HEK293 (cell line): ENCODE measurements around the gene MIA3.

ENCODE experiments used
- GLIS1 ChIP-seq: fragments of 450-650 bp; formaldehyde crosslinking; IDR thresholded peaks from 2 replicates; pipeline ENCODE4 v1.5.1; 2016; ENCODE audit warnings: missing biosample characterization, missing genetic modification characterization
- KLF16 ChIP-seq: fragments of 450-650 bp; formaldehyde crosslinking; IDR thresholded peaks from 2 replicates; pipeline ENCODE4 v1.5.1; 2017; ENCODE audit warnings: missing biosample characterization, missing genetic modification characterization
- KLF9 ChIP-seq: fragments of 450-650 bp; formaldehyde crosslinking; IDR thresholded peaks from 2 replicates; pipeline ENCODE4 v1.5.1; 2016; ENCODE audit warnings: missing biosample characterization, missing genetic modification characterization, low read depth
- RBAK ChIP-seq: fragments of 450-650 bp; formaldehyde crosslinking; IDR thresholded peaks from 2 replicates; pipeline ENCODE4 v1.5.1; 2016; ENCODE audit warnings: missing biosample characterization, missing genetic modification characterization
- REPIN1 ChIP-seq: fragments of 450-650 bp; formaldehyde crosslinking; IDR thresholded peaks from 2 replicates; pipeline ENCODE4 v1.5.1; 2017; ENCODE audit warnings: missing biosample characterization, missing genetic modification characterization, low read depth
- SCRT2 ChIP-seq: fragments of 450-650 bp; formaldehyde crosslinking; IDR thresholded peaks from 2 replicates; pipeline ENCODE4 v1.5.1; 2016; ENCODE audit warnings: missing biosample characterization, missing genetic modification characterization
- SETDB1 ChIP-seq: IDR thresholded peaks from one replicate; pipeline ENCODE4 v1.6.1; 2017; ENCODE audit warnings: mild to moderate bottlenecking, low read length, moderate library complexity, mixed read lengths; ENCODE audit not compliant: insufficient read length
- YY2 ChIP-seq: fragments of 450-650 bp; formaldehyde crosslinking; IDR thresholded peaks from 2 replicates; pipeline ENCODE4 v1.5.1; 2016; ENCODE audit warnings: missing biosample characterization, missing genetic modification characterization
- ZBTB21 ChIP-seq: fragments of 450-650 bp; formaldehyde crosslinking; IDR thresholded peaks from 2 replicates; pipeline ENCODE4 v1.5.1; 2017; ENCODE audit warnings: missing biosample characterization, missing genetic modification characterization
- ZFHX2 ChIP-seq: fragments of 450-650 bp; formaldehyde crosslinking; conservative IDR thresholded peaks from 2 replicates; pipeline ENCODE4 v1.5.1; 2016; ENCODE audit warnings: missing biosample characterization, missing genetic modification characterization
- ZFP3 ChIP-seq: fragments of 450-650 bp; formaldehyde crosslinking; IDR thresholded peaks from 2 replicates; pipeline ENCODE4 v1.5.1; 2016; ENCODE audit warnings: low read depth, missing biosample characterization, missing genetic modification characterization
- ZNF138 ChIP-seq: fragments of 450-650 bp; formaldehyde crosslinking; IDR thresholded peaks from 2 replicates; pipeline ENCODE4 v1.5.1; 2016; ENCODE audit warnings: missing biosample characterization, missing genetic modification characterization, borderline replicate concordance
- ZNF146 ChIP-seq: fragments of 450-650 bp; formaldehyde crosslinking; IDR thresholded peaks from 2 replicates; pipeline ENCODE4 v1.5.1; 2016; ENCODE audit warnings: missing biosample characterization, missing genetic modification characterization
- ZNF184 ChIP-seq: fragments of 450-650 bp; IDR thresholded peaks from 2 replicates; pipeline ENCODE4 v1.5.1; 2018; ENCODE audit warnings: missing biosample characterization, mild to moderate bottlenecking, missing genetic modification characterization
- ZNF202 ChIP-seq: fragments of 450-650 bp; formaldehyde crosslinking; IDR thresholded peaks from 2 replicates; pipeline ENCODE4 v1.5.1; 2016; ENCODE audit warnings: missing biosample characterization, missing genetic modification characterization, borderline replicate concordance
- ZNF211 ChIP-seq: fragments of 450-650 bp; formaldehyde crosslinking; IDR thresholded peaks from 2 replicates; pipeline ENCODE4 v1.5.1; 2016; ENCODE audit warnings: low read depth, missing biosample characterization, missing genetic modification characterization
- ZNF292 ChIP-seq: fragments of 450-650 bp; formaldehyde crosslinking; IDR thresholded peaks from 2 replicates; pipeline ENCODE4 v1.5.1; 2016; ENCODE audit warnings: low read depth, missing biosample characterization, missing genetic modification characterization, borderline replicate concordance
- ZNF37A ChIP-seq: fragments of 450-650 bp; IDR thresholded peaks from 2 replicates; pipeline ENCODE4 v1.5.1; 2018; ENCODE audit warnings: missing biosample characterization, missing genetic modification characterization
- ZNF423 ChIP-seq: fragments of 450-650 bp; formaldehyde crosslinking; IDR thresholded peaks from 2 replicates; pipeline ENCODE4 v1.5.1; 2016; ENCODE audit warnings: missing biosample characterization, missing genetic modification characterization
- ZNF529 ChIP-seq: fragments of 450-650 bp; formaldehyde crosslinking; IDR thresholded peaks from 2 replicates; pipeline ENCODE4 v1.5.1; 2017; ENCODE audit warnings: missing genetic modification characterization, missing biosample characterization; ENCODE audit not compliant: insufficient replicate concordance
- ZNF585B ChIP-seq: fragments of 450-650 bp; formaldehyde crosslinking; IDR thresholded peaks from 2 replicates; pipeline ENCODE4 v1.5.1; 2016; ENCODE audit warnings: missing biosample characterization, missing genetic modification characterization
- ZNF600 ChIP-seq: fragments of 450-650 bp; formaldehyde crosslinking; IDR thresholded peaks from 2 replicates; pipeline ENCODE4 v1.5.1; 2016; ENCODE audit warnings: missing biosample characterization, missing genetic modification characterization
- ZNF654 ChIP-seq: fragments of 450-650 bp; formaldehyde crosslinking; IDR thresholded peaks from 2 replicates; pipeline ENCODE4 v1.5.1; 2016; ENCODE audit warnings: low read depth, missing biosample characterization, missing genetic modification characterization
- ZNF843 ChIP-seq: fragments of 450-650 bp; formaldehyde crosslinking; IDR thresholded peaks from 2 replicates; pipeline ENCODE4 v1.5.1; 2016; ENCODE audit warnings: missing biosample characterization, missing genetic modification characterization
- ZSCAN23 ChIP-seq: fragments of 450-650 bp; formaldehyde crosslinking; IDR thresholded peaks from 2 replicates; pipeline ENCODE4 v1.5.1; 2016; ENCODE audit warnings: missing biosample characterization, missing genetic modification characterization
- TF ChIP-seq, protein P1 (sequence below): fragments of 450-650 bp; formaldehyde crosslinking; IDR thresholded peaks from 2 replicates; pipeline ENCODE4 v1.5.1; 2016; ENCODE audit warnings: missing biosample characterization, missing genetic modification characterization
- TF ChIP-seq, protein P2 (sequence below): fragments of 450-650 bp; formaldehyde crosslinking; IDR thresholded peaks from 2 replicates; pipeline ENCODE4 v1.5.1; 2017; ENCODE audit warnings: missing biosample characterization, mild to moderate bottlenecking, missing genetic modification characterization, moderate library complexity
- TF ChIP-seq, protein P3 (sequence below): fragments of 450-650 bp; formaldehyde crosslinking; IDR thresholded peaks from 2 replicates; pipeline ENCODE4 v1.5.1; 2017; ENCODE audit warnings: missing biosample characterization, missing genetic modification characterization
- TF ChIP-seq, protein P4 (sequence below): fragments of 450-650 bp; formaldehyde crosslinking; IDR thresholded peaks from 2 replicates; pipeline ENCODE4 v1.5.1; 2016; ENCODE audit warnings: missing biosample characterization, missing genetic modification characterization, low read depth
- TF ChIP-seq, protein P5 (sequence below): fragments of 450-650 bp; formaldehyde crosslinking; IDR thresholded peaks from 2 replicates; pipeline ENCODE4 v1.5.1; 2016; ENCODE audit warnings: missing biosample characterization, missing genetic modification characterization, borderline replicate concordance

The MIA3 gene

GRCh38 chr1:222643938-222644635, 26.2 kb downstream of the MIA3 start (continued):
- TF ChIP-seq ZNF184 (tag by site-specific recombination), result no peak
- TF ChIP-seq KLF16 (tag by site-specific recombination), result peak; percentile 39; the same call in 1 of the 2 replicates
- no peak for TF ChIP-seq ZNF843 (tag by site-specific recombination)
- no peak for TF ChIP-seq ZNF585B
- no peak for TF ChIP-seq RBAK (tag by site-specific recombination)
- no peak for TF ChIP-seq ZNF654
- TF ChIP-seq, protein P1, sequence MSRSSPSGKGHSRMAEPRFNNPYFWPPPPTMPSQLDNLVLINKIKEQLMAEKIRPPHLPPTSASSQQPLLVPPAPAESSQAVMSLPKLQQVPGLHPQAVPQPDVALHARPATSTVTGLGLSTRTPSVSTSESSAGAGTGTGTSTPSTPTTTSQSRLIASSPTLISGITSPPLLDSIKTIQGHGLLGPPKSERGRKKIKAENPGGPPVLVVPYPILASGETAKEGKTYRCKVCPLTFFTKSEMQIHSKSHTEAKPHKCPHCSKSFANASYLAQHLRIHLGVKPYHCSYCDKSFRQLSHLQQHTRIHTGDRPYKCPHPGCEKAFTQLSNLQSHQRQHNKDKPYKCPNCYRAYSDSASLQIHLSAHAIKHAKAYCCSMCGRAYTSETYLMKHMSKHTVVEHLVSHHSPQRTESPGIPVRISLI (tag by site-specific recombination), result no peak
- TF ChIP-seq SCRT2 (tag by site-specific recombination), result no peak
- no peak for TF ChIP-seq ZSCAN23 (tag by site-specific recombination)
- TF ChIP-seq ZNF600 (tag by site-specific recombination), result no peak
- TF ChIP-seq, protein P2, sequence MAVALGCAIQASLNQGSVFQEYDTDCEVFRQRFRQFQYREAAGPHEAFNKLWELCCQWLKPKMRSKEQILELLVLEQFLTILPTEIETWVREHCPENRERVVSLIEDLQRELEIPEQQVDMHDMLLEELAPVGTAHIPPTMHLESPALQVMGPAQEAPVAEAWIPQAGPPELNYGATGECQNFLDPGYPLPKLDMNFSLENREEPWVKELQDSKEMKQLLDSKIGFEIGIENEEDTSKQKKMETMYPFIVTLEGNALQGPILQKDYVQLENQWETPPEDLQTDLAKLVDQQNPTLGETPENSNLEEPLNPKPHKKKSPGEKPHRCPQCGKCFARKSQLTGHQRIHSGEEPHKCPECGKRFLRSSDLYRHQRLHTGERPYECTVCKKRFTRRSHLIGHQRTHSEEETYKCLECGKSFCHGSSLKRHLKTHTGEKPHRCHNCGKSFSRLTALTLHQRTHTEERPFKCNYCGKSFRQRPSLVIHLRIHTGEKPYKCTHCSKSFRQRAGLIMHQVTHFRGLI (tag by site-specific recombination), result no peak
- no peak for TF ChIP-seq ZNF138 (tag by site-specific recombination)
- no peak for TF ChIP-seq ZNF423 (tag by site-specific recombination)
- TF ChIP-seq, protein P3, sequence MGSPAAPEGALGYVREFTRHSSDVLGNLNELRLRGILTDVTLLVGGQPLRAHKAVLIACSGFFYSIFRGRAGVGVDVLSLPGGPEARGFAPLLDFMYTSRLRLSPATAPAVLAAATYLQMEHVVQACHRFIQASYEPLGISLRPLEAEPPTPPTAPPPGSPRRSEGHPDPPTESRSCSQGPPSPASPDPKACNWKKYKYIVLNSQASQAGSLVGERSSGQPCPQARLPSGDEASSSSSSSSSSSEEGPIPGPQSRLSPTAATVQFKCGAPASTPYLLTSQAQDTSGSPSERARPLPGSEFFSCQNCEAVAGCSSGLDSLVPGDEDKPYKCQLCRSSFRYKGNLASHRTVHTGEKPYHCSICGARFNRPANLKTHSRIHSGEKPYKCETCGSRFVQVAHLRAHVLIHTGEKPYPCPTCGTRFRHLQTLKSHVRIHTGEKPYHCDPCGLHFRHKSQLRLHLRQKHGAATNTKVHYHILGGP (tag by site-specific recombination), result no peak
- TF ChIP-seq GLIS1 (tag by site-specific recombination), result no peak
- no peak for TF ChIP-seq ZNF202
- no peak for TF ChIP-seq ZNF211 (tag by site-specific recombination)
- peak; percentile 71 for TF ChIP-seq ZBTB21 (tag by site-specific recombination)
- peak; percentile 89 for TF ChIP-seq ZFHX2 (tag by site-specific recombination)
- TF ChIP-seq REPIN1 (tag by site-specific recombination), result no peak
- TF ChIP-seq ZNF529 (tag by site-specific recombination), result no peak
- TF ChIP-seq ZNF146, result no peak
- TF ChIP-seq ZNF37A (tag by site-specific recombination), result no peak
- TF ChIP-seq SETDB1, result no peak
- TF ChIP-seq, protein P4, sequence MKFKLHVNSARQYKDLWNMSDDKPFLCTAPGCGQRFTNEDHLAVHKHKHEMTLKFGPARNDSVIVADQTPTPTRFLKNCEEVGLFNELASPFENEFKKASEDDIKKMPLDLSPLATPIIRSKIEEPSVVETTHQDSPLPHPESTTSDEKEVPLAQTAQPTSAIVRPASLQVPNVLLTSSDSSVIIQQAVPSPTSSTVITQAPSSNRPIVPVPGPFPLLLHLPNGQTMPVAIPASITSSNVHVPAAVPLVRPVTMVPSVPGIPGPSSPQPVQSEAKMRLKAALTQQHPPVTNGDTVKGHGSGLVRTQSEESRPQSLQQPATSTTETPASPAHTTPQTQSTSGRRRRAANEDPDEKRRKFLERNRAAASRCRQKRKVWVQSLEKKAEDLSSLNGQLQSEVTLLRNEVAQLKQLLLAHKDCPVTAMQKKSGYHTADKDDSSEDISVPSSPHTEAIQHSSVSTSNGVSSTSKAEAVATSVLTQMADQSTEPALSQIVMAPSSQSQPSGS (tag by site-specific recombination), result peak; percentile 73
- no peak for TF ChIP-seq ZFP3 (tag by site-specific recombination)
- TF ChIP-seq ZNF292 (tag by site-specific recombination), result no peak
- TF ChIP-seq, protein P5, sequence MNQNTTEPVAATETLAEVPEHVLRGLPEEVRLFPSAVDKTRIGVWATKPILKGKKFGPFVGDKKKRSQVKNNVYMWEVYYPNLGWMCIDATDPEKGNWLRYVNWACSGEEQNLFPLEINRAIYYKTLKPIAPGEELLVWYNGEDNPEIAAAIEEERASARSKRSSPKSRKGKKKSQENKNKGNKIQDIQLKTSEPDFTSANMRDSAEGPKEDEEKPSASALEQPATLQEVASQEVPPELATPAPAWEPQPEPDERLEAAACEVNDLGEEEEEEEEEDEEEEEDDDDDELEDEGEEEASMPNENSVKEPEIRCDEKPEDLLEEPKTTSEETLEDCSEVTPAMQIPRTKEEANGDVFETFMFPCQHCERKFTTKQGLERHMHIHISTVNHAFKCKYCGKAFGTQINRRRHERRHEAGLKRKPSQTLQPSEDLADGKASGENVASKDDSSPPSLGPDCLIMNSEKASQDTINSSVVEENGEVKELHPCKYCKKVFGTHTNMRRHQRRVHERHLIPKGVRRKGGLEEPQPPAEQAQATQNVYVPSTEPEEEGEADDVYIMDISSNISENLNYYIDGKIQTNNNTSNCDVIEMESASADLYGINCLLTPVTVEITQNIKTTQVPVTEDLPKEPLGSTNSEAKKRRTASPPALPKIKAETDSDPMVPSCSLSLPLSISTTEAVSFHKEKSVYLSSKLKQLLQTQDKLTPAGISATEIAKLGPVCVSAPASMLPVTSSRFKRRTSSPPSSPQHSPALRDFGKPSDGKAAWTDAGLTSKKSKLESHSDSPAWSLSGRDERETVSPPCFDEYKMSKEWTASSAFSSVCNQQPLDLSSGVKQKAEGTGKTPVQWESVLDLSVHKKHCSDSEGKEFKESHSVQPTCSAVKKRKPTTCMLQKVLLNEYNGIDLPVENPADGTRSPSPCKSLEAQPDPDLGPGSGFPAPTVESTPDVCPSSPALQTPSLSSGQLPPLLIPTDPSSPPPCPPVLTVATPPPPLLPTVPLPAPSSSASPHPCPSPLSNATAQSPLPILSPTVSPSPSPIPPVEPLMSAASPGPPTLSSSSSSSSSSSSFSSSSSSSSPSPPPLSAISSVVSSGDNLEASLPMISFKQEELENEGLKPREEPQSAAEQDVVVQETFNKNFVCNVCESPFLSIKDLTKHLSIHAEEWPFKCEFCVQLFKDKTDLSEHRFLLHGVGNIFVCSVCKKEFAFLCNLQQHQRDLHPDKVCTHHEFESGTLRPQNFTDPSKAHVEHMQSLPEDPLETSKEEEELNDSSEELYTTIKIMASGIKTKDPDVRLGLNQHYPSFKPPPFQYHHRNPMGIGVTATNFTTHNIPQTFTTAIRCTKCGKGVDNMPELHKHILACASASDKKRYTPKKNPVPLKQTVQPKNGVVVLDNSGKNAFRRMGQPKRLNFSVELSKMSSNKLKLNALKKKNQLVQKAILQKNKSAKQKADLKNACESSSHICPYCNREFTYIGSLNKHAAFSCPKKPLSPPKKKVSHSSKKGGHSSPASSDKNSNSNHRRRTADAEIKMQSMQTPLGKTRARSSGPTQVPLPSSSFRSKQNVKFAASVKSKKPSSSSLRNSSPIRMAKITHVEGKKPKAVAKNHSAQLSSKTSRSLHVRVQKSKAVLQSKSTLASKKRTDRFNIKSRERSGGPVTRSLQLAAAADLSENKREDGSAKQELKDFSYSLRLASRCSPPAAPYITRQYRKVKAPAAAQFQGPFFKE (tag by site-specific recombination), result no peak
- TF ChIP-seq KLF9, result no peak
- TF ChIP-seq YY2 (tag by site-specific recombination), result no peak
